Bronchial epithelial cell (primary cell): ENCODE measurements around the gene ZNF175. TPM values are rescaled to one million over a fixed set of nuclear protein-coding genes. Genes with fewer than 3 reads are reported as not detected.

Experiments used
- DNase-seq: peaks from one replicate; pipeline ENCODE4 v3.0.0-alpha.2; 2010; ENCODE audit warnings: low read depth
- FAIRE-seq: peaks from 2 replicates; lab custom pipeline; 2011; peaks lifted over from hg19 to GRCh38; lab: Jason Lieb, UNC
- H3K27me3 ChIP-seq: 2 replicates; pipeline ENCODE4 v1.5.1; 2011; ENCODE audit warnings: low read length; ENCODE audit not compliant: control insufficient read depth, insufficient read depth
- H3K36me3 ChIP-seq: 2 replicates; pipeline ENCODE4 v1.5.1; 2011; ENCODE audit warnings: low read length; ENCODE audit not compliant: control insufficient read depth, insufficient read depth
- H3K4me3 ChIP-seq: 2 replicates; pipeline ENCODE4 v1.5.1; 2011; ENCODE audit warnings: mild to moderate bottlenecking, low read depth, low read length, control low read depth
- CTCF ChIP-seq: IDR thresholded peaks from 2 replicates; pipeline ENCODE4 v1.5.1; 2011; ENCODE audit warnings: mild to moderate bottlenecking, moderate library complexity, low read length, control low read depth, inconsistent platforms; ENCODE audit not compliant: insufficient read depth, severe bottlenecking
- total RNA-seq: library from RNA; depleted of rRNA; stranded (reverse); fragments of >200 nt; gene quantifications from 2 replicates; pipeline ENCODE4 v1.2.1, GENCODE V29; 2014

The ZNF175 gene
- total RNA-seq, 1 donor from 2014 or later, result 1.6 TPM

DNA sequence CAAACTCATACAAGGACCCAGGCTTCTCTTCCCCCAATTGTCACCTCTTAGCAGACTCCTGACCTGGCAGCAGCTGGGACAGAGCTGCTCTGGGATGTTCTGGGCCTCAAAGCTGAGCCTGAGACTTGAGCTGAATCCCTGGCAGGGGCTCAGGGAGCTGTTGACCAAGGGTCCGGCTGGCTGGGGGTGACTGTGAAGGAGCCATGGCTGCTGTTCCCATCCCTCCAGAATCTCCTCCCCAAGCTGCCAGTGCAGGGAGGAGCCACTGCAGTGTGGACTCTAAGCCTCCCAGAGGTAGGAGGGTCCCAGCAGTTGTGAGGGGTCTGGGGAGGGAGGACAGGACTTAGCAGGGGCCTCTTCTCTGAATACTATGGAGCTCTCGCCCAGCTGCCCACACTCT lies 41.8 kb upstream of the ZNF175 start:
- H3K36me3 ChIP-seq, result no peaks in the 10 kb centered on the region
- FAIRE-seq (no peak), DNase-seq (no peak)
- no peaks in the 10 kb centered on the region for H3K27me3 ChIP-seq
- TF ChIP-seq CTCF, result no peak
- no peak overlapping the region for H3K4me3 ChIP-seq

DNA sequence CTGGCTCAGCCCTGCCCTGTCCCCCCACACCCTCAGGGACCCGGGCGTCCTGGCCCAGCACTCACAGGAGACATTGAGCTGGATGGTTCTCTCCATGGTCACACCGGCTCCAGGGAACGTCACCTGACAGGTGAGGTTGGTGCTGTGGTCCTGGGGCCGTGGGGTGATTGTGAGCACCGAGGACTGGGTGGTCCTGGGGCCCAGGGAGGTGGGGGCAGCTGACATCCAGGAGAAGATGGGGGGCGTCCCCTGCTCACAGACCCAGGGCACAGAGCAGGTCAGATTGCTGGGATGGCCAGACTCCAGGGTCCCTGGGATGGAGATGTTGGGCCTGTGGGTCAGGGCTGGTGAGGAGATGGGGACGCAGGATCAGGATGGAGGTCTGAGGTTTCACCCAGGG lies 40.5 kb upstream of the ZNF175 start:
- DNase-seq (no peak), FAIRE-seq (no peak)
- Histone ChIP-seq H3K36me3 (no peaks in the 10 kb centered on the region), H3K4me3 (no peak overlapping the region), H3K27me3 (no peaks in the 10 kb centered on the region)
- TF ChIP-seq CTCF, result no peak

- no peak for TF ChIP-seq CTCF
- Histone ChIP-seq H3K4me3 (no peak within 1 kb of the TSS), H3K27me3 (no peaks in the 10 kb centered on the region), H3K36me3 (no peaks in the 10 kb centered on the region)
- FAIRE-seq (peak; percentile 7), DNase-seq (no peak)
These were observed 39.5 kb upstream of the ZNF175 start, which contains the start of gene SIGLEC6 for GRCh38 chr19:51531349-51532315. Gene SIGLEC6 (minus strand): TSS chr19:51531670. CDS start chr19:51531648, 22 bp downstream.

- DNase-seq (no peak), FAIRE-seq (no peak)
- Histone ChIP-seq H3K4me3 (no peak overlapping the region), H3K27me3 (no peaks in the 10 kb centered on the region), H3K36me3 (no peaks in the 10 kb centered on the region)
- TF ChIP-seq CTCF, result no peak
These were observed 35.5 kb upstream of the ZNF175 start for GRCh38 chr19:51535535-51535934.

- H3K36me3 ChIP-seq, result no peaks in the 10 kb centered on the region
- no peak overlapping the region for H3K4me3 ChIP-seq
- no peaks in the 10 kb centered on the region for H3K27me3 ChIP-seq
- FAIRE-seq, result no peak
- no peak for TF ChIP-seq CTCF
- no peak for DNase-seq
These were observed 31.2 kb upstream of the ZNF175 start for GRCh38 chr19:51539821-51540366.
